ENCODE measurements around the gene CD28.
"Not testable (repeated sequence)": the region's sequence is repeated elsewhere in the genome, so short reads cannot be mapped to it uniquely, and the experiment has no call there.

The CD28 gene

GRCh38 chr2:203697190-203697589, 9.2 kb upstream of the CD28 start:
- in situ Hi-C loops (cut with MboI; ENCODE audit: low sequenced_read_pairs, unreplicated experiment): no loop called here
- no peak for TF ChIP-seq CTCF (IDR thresholded peaks at IDR 0.05; ENCODE audit: borderline replicate concordance, control extremely low read depth, extremely low read depth, insufficient read depth, missing control alignments)
- DNase-seq (ENCODE audit: low spot score): no peak

- in situ Hi-C loops (cut with MboI; ENCODE audit: low sequenced_read_pairs, unreplicated experiment); DNase-seq (ENCODE audit: low spot score): not testable (repeated sequence)
Measured at GRCh38 chr2:203697763-203698162, 8.7 kb upstream of the CD28 start.

- DNase-seq (ENCODE audit: low spot score); in situ Hi-C loops (cut with MboI; ENCODE audit: low sequenced_read_pairs, unreplicated experiment): not testable (repeated sequence)
Measured at GRCh38 chr2:203698410-203698809, 8.0 kb upstream of the CD28 start.

GRCh38 chr2:203704430-203704829, 2.0 kb upstream of the CD28 start:
- in situ Hi-C loops (cut with MboI; ENCODE audit: low sequenced_read_pairs, unreplicated experiment): no loop called here
- TF ChIP-seq CTCF (IDR thresholded peaks at IDR 0.05; ENCODE audit: borderline replicate concordance, control extremely low read depth, extremely low read depth, insufficient read depth, missing control alignments): no peak
- no peak for DNase-seq (ENCODE audit: low spot score)

GRCh38 chr2:203705178-203705577, 1.3 kb upstream of the CD28 start:
- in situ Hi-C loops (cut with MboI; ENCODE audit: low sequenced_read_pairs, unreplicated experiment): no loop called here
- TF ChIP-seq CTCF (IDR thresholded peaks at IDR 0.05; ENCODE audit: borderline replicate concordance, control extremely low read depth, extremely low read depth, insufficient read depth, missing control alignments): no peak
- DNase-seq (ENCODE audit: low spot score): no peak

GRCh38 chr2:203707530-203707929, 1.1 kb downstream of the CD28 start:
- no peak for TF ChIP-seq CTCF (IDR thresholded peaks at IDR 0.05; ENCODE audit: borderline replicate concordance, control extremely low read depth, extremely low read depth, insufficient read depth, missing control alignments)
- in situ Hi-C loops (cut with MboI; ENCODE audit: low sequenced_read_pairs, unreplicated experiment): no loop called here
- no peak for DNase-seq (ENCODE audit: low spot score)

GRCh38 chr2:203708846-203709396, 2.5 kb downstream of the CD28 start:
- in situ Hi-C loops (cut with MboI; ENCODE audit: low sequenced_read_pairs, unreplicated experiment): no loop called here
- no peak for DNase-seq (ENCODE audit: low spot score)
- TF ChIP-seq CTCF (IDR thresholded peaks at IDR 0.05; ENCODE audit: borderline replicate concordance, control extremely low read depth, extremely low read depth, insufficient read depth, missing control alignments): no peak

GRCh38 chr2:203709416-203710040, 3.1 kb downstream of the CD28 start:
- in situ Hi-C loops (cut with MboI; ENCODE audit: low sequenced_read_pairs, unreplicated experiment): no loop called here

More at GRCh38 chr2:203709416-203710040, 3.1 kb downstream of the CD28 start:
- DNase-seq (ENCODE audit: low spot score): no peak
- no peak for TF ChIP-seq CTCF (IDR thresholded peaks at IDR 0.05; ENCODE audit: borderline replicate concordance, control extremely low read depth, extremely low read depth, insufficient read depth, missing control alignments)

Data from GM13976 (cell line).